HepG2 (cell line): ENCODE data around the gene ARPC1A. TPM values are rescaled to one million over a fixed set of nuclear protein-coding genes. Genes with fewer than 3 reads are reported as not detected.
A peak's percentile ranks its signal among the peaks of the same experiment; 100 is the strongest.

ENCODE experiments used
- DNMT3B ChIP-seq: conservative IDR thresholded peaks from 2 replicates; pipeline ENCODE4 v1.6.1; 2016; ENCODE audit warnings: missing biosample characterization, control low read depth
- DR1 ChIP-seq: sonication (generic); formaldehyde crosslinking; IDR thresholded peaks from 2 replicates; pipeline ENCODE4 v1.8.0; 2021; ENCODE audit warnings: mild to moderate bottlenecking, missing genetic modification reagents, inconsistent platforms
- EHMT2 ChIP-seq: fragments of 200-600 bp; sonication (generic); IDR thresholded peaks from 2 replicates; pipeline ENCODE4 v1.7.0; 2017; ENCODE audit warnings: antibody characterized with exemption, low read depth, low read length, borderline replicate concordance
- FOXO1 ChIP-seq: sonication (generic); formaldehyde crosslinking; IDR thresholded peaks from 2 replicates; pipeline ENCODE4 v1.4.0; 2020; ENCODE audit warnings: missing genetic modification reagents
- GABPA ChIP-seq, 2 experiments: IDR thresholded peaks; 2 replicates each; pipeline ENCODE4 v1.6.1; 2011 to 2016; ENCODE audit warnings: low read depth in 2 of 2, low read length in 1 of 2, missing biosample characterization in 1 of 2, missing genetic modification characterization in 1 of 2
- GATAD1 ChIP-seq: IDR thresholded peaks from 2 replicates; pipeline ENCODE4 v1.6.1; 2016; ENCODE audit warnings: missing genetic modification reagents, missing compliant biosample characterization
- HDAC1 ChIP-seq: sonication (generic); formaldehyde crosslinking; IDR thresholded peaks from 2 replicates; pipeline ENCODE4 v1.5.1; 2020; ENCODE audit warnings: mild to moderate bottlenecking, missing genetic modification reagents
- HIVEP1 ChIP-seq: sonication (generic); formaldehyde crosslinking; IDR thresholded peaks from 2 replicates; pipeline ENCODE4 v1.4.0; 2020; ENCODE audit warnings: mild to moderate bottlenecking, missing genetic modification reagents
- IKZF4 ChIP-seq: sonication (generic); formaldehyde crosslinking; IDR thresholded peaks from 2 replicates; pipeline ENCODE4 v1.5.1; 2020; ENCODE audit warnings: borderline replicate concordance, mild to moderate bottlenecking, low read depth, missing genetic modification reagents; ENCODE audit errors: not compliant biosample characterization
- KDM6A ChIP-seq: IDR thresholded peaks from 2 replicates; pipeline ENCODE4 v1.6.1; 2016; ENCODE audit warnings: low read depth
- PHF21A ChIP-seq: sonication (generic); formaldehyde crosslinking; IDR thresholded peaks from 2 replicates; pipeline ENCODE4 v1.5.0; 2020; ENCODE audit warnings: mild to moderate bottlenecking, missing genetic modification reagents
- PRPF4 ChIP-seq: fragments of 200-400 bp; formaldehyde crosslinking; IDR thresholded peaks from 2 replicates; pipeline ENCODE4 v1.6.1; 2016; ENCODE audit warnings: low read length, low read depth; ENCODE audit not compliant: poor library complexity, severe bottlenecking
- SMC3 ChIP-seq: IDR thresholded peaks from 2 replicates; pipeline ENCODE4 v1.6.1; 2011; ENCODE audit warnings: low read length, improper control_type of control experiment
- TCF12 ChIP-seq, 2 experiments: fragments of 450-650 bp in 1 of 2; sonication (generic) in 1 of 2; formaldehyde crosslinking in 1 of 2; IDR thresholded peaks; 2 replicates each; pipeline versions ENCODE4 v1.6.1 to v1.8.0; 2017 to 2022; ENCODE audit warnings: antibody characterized with exemption in 1 of 2, mild to moderate bottlenecking in 1 of 2, missing genetic modification reagents in 1 of 2, moderate library complexity in 1 of 2
- TP53 ChIP-seq: sonication (generic); formaldehyde crosslinking; conservative IDR thresholded peaks from 2 replicates; pipeline ENCODE4 v1.4.0; 2020; ENCODE audit warnings: missing genetic modification reagents
- ZBTB3 ChIP-seq: sonication (generic); formaldehyde crosslinking; IDR thresholded peaks from 2 replicates; pipeline ENCODE4 v1.4.0; 2020; ENCODE audit warnings: low read depth, mild to moderate bottlenecking, moderate library complexity, missing genetic modification reagents, borderline replicate concordance
- ZNF224 ChIP-seq: sonication (generic); formaldehyde crosslinking; IDR thresholded peaks from 2 replicates; pipeline ENCODE4 v1.5.0; 2020; ENCODE audit warnings: mild to moderate bottlenecking, missing genetic modification reagents
- ZNF256 ChIP-seq: sonication (generic); formaldehyde crosslinking; conservative IDR thresholded peaks from 2 replicates; pipeline ENCODE4 v1.4.0; 2020; ENCODE audit warnings: missing genetic modification reagents
- ZNF446 ChIP-seq: sonication (generic); formaldehyde crosslinking; IDR thresholded peaks from 2 replicates; pipeline ENCODE4 v1.5.0; 2020; ENCODE audit warnings: mild to moderate bottlenecking, missing genetic modification reagents
- ZNF605 ChIP-seq: sonication (generic); formaldehyde crosslinking; IDR thresholded peaks from 2 replicates; pipeline ENCODE4 v1.8.0; 2022; ENCODE audit warnings: mild to moderate bottlenecking, missing genetic modification reagents
- ZNF644 ChIP-seq: IDR thresholded peaks from 2 replicates; pipeline ENCODE4 v1.6.1; 2016; ENCODE audit warnings: low read depth
- ZSCAN21 ChIP-seq: sonication (generic); formaldehyde crosslinking; IDR thresholded peaks from 2 replicates; pipeline ENCODE4 v1.8.0; 2022; ENCODE audit warnings: mild to moderate bottlenecking, missing genetic modification reagents, moderate library complexity, borderline replicate concordance
- polyA plus RNA-seq, 8 experiments: library from polyadenylated mRNA; depleted of rRNA in 3 of 8; stranded (reverse) in 7 of 8; unstranded in 1 of 8; fragments of >200 nt; fragmentation: Illumina TruSeq in 4 of 8; extraction: Trizol in 4 of 8; gene quantifications; 2 replicates each; pipeline versions ENCODE4 v1.2.1 to v1.2.3, GENCODE V29; 2011 to 2016; ENCODE audit warnings: low read depth in 4 of 8, missing spikeins in 1 of 8, mixed read lengths in 1 of 8; ENCODE audit not compliant: insufficient read depth in 1 of 8
- total RNA-seq, 5 experiments: library from RNA; depleted of rRNA; stranded (reverse); fragments of >200 nt; fragmentation: Illumina TruSeq; extraction: Trizol; gene quantifications; 2 replicates each; pipeline ENCODE4 v1.2.3, GENCODE V29; 2016; ENCODE audit warnings: low read depth in 1 of 5
- TF ChIP-seq, protein P1 (sequence below): sonication (generic); formaldehyde crosslinking; IDR thresholded peaks from 2 replicates; pipeline ENCODE4 v1.4.0; 2020; ENCODE audit warnings: mild to moderate bottlenecking, missing genetic modification reagents
- TF ChIP-seq, protein P2 (sequence below): sonication (generic); formaldehyde crosslinking; conservative IDR thresholded peaks from 2 replicates; pipeline ENCODE4 v1.4.0; 2020; ENCODE audit warnings: missing genetic modification reagents
- TF ChIP-seq, protein P3 (sequence below): sonication (generic); formaldehyde crosslinking; IDR thresholded peaks from 2 replicates; pipeline ENCODE4 v1.4.0; 2020; ENCODE audit warnings: missing genetic modification reagents

Gene ARPC1A
- total and polyA plus RNA-seq, 2 of the 13 experiments (the other 11 are each of a cell fraction or from before 2014, with no cell fraction given) = 44.3 to 88.5 TPM

DNA sequence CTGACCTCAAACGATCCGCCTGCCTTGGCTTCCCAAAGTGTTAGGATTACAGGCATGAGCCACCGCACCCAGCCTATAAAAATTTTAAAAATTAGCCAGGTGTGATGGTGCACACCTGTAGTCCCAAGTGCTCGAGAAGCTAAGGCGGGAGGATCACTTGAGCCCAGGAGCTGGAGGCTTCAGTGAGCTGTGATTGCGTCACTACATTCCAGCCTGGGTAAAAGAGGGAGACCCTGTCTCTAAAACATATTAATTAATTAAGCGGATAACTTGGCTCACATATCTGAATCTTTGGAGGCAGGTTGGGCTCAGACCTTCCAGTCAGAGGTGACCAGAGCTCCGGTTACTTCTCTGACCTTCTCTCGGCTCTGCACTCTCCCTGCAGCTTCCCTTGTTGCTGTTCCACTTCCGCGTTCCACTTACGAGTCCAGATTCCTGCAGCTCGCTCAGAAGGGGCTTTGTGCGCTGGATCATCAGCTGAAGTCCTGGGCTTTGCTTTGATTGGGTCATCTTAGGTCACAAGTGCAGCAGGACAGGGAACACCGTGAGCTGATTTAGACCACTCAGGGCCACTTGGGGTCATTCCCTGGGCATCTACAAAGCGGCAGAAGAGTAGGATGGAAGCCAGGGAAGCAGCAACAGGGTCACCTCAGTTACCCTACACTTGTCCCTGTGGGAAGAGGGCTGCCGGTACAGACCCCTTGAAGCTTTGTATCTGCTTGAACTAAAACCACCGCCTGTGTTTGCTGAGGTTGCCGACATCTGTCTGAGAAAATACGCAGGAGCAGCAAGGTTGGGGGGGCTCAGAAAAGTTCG lies 46.8 kb downstream of the ARPC1A start (continued):
- TF ChIP-seq, protein P1, sequence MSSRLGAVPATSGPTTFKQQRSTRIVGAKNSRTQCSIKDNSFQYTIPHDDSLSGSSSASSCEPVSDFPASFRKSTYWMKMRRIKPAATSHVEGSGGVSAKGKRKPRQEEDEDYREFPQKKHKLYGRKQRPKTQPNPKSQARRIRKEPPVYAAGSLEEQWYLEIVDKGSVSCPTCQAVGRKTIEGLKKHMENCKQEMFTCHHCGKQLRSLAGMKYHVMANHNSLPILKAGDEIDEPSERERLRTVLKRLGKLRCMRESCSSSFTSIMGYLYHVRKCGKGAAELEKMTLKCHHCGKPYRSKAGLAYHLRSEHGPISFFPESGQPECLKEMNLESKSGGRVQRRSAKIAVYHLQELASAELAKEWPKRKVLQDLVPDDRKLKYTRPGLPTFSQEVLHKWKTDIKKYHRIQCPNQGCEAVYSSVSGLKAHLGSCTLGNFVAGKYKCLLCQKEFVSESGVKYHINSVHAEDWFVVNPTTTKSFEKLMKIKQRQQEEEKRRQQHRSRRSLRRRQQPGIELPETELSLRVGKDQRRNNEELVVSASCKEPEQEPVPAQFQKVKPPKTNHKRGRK (CRISPR knock-in tag) = no peak
- no peak for TF ChIP-seq DNMT3B (CRISPR knock-in tag)
- TF ChIP-seq IKZF4 (CRISPR knock-in tag) = no peak
- no peak for TF ChIP-seq PRPF4
- peak; percentile 93 for TF ChIP-seq PHF21A (CRISPR knock-in tag)
- peak; percentile 63; the same call in 1 of the 2 replicates for TF ChIP-seq FOXO1 (CRISPR knock-in tag)
- TF ChIP-seq KDM6A = peak; percentile 48; the same call in 1 of the 2 replicates
- TF ChIP-seq ZNF446 = no peak
- TF ChIP-seq SMC3 = no peak
- 0 out of 2 replicates have a peak, but pooled peaks have one; percentile 29 for TF ChIP-seq ZNF224 (CRISPR knock-in tag)
- TF ChIP-seq ZNF605 = 0 out of 2 replicates have a peak, but pooled peaks have one; percentile 49
- no peak for TF ChIP-seq TCF12 (IDR thresholded peaks at IDR 0.05)
- TF ChIP-seq TCF12 (CRISPR knock-in tag; IDR thresholded peaks at IDR 0.05) = no peak
- no peak for TF ChIP-seq TP53 (CRISPR knock-in tag)
- no peak for TF ChIP-seq ZSCAN21 (CRISPR knock-in tag)
- no peak for TF ChIP-seq ZBTB3 (CRISPR knock-in tag)
- no peak for TF ChIP-seq GABPA (IDR thresholded peaks at IDR 0.05; ENCODE audit: low read depth, low read length)
- TF ChIP-seq GABPA (CRISPR knock-in tag; IDR thresholded peaks at IDR 0.05; ENCODE audit: low read depth) = peak; percentile 56
- 0 out of 2 replicates have a peak, but pooled peaks have one; percentile 19 for TF ChIP-seq ZNF644 (CRISPR knock-in tag)
- TF ChIP-seq EHMT2 = no peak
- 0 out of 2 replicates have a peak, but pooled peaks have one; percentile 38 for TF ChIP-seq HIVEP1 (CRISPR knock-in tag)
- peak; percentile 45; the same call in 1 of the 2 replicates for TF ChIP-seq GATAD1 (CRISPR knock-in tag)
- TF ChIP-seq, protein P2, sequence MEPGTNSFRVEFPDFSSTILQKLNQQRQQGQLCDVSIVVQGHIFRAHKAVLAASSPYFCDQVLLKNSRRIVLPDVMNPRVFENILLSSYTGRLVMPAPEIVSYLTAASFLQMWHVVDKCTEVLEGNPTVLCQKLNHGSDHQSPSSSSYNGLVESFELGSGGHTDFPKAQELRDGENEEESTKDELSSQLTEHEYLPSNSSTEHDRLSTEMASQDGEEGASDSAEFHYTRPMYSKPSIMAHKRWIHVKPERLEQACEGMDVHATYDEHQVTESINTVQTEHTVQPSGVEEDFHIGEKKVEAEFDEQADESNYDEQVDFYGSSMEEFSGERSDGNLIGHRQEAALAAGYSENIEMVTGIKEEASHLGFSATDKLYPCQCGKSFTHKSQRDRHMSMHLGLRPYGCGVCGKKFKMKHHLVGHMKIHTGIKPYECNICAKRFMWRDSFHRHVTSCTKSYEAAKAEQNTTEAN = no peak
- TF ChIP-seq HDAC1 (CRISPR knock-in tag) = peak; percentile 85
- no peak for TF ChIP-seq ZNF256 (CRISPR knock-in tag)
- no peak for TF ChIP-seq DR1 (CRISPR knock-in tag)
- TF ChIP-seq, protein P3, sequence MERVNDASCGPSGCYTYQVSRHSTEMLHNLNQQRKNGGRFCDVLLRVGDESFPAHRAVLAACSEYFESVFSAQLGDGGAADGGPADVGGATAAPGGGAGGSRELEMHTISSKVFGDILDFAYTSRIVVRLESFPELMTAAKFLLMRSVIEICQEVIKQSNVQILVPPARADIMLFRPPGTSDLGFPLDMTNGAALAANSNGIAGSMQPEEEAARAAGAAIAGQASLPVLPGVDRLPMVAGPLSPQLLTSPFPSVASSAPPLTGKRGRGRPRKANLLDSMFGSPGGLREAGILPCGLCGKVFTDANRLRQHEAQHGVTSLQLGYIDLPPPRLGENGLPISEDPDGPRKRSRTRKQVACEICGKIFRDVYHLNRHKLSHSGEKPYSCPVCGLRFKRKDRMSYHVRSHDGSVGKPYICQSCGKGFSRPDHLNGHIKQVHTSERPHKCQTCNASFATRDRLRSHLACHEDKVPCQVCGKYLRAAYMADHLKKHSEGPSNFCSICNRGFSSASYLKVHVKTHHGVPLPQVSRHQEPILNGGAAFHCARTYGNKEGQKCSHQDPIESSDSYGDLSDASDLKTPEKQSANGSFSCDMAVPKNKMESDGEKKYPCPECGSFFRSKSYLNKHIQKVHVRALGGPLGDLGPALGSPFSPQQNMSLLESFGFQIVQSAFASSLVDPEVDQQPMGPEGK (CRISPR knock-in tag) = peak; percentile 70
